Endothelial cell of umbilical vein (primary cell): ENCODE measurements around the gene SIRT2. TPM values are rescaled to one million over a fixed set of nuclear protein-coding genes. Genes with fewer than 3 reads are reported as not detected.

Experiments used
- BruUV-seq: library from RNA; stranded (reverse); fragments of 400-500 nt; replicated peaks from 2 replicates; lab custom pipeline; 2021; lab: Mats Ljungman, UMichigan
- CTCF ChIA-PET: fragments of 300-600, 350-600 bp; sonication (Branson Sonifier 250); formaldehyde crosslinking; loops from one replicate; lab custom pipeline; 2021; ENCODE audit warnings: antibody characterized with exemption, inconsistent platforms; lab: Charles Lee
- POLR2A ChIA-PET: fragments of 300-600, 350-600 bp; sonication (Branson Sonifier 250); formaldehyde crosslinking; loops from one replicate; lab custom pipeline; 2021; ENCODE audit warnings: antibody characterized with exemption, inconsistent platforms; lab: Charles Lee
- DNase-seq: peaks from one replicate; pipeline ENCODE4 v3.0.0-alpha.2; 2011; ENCODE audit warnings: low read depth, low spot score
- FAIRE-seq: peaks from 2 replicates; lab custom pipeline; 2011; peaks lifted over from hg19 to GRCh38; lab: Jason Lieb, UNC
- H2AFZ ChIP-seq: 2 replicates; pipeline ENCODE4 v1.6.0; 2012; ENCODE audit warnings: low read depth, low read length, control low read depth, inconsistent platforms
- H3K27ac ChIP-seq: 2 replicates; pipeline ENCODE4 v1.5.1; 2011; ENCODE audit warnings: low read depth, mild to moderate bottlenecking, control low read depth, low read length, moderate library complexity; ENCODE audit not compliant: insufficient read depth
- H3K27me3 ChIP-seq, 2 experiments: 2 replicates each; pipeline versions ENCODE4 v1.6.0 to v1.6.1; 2011; ENCODE audit warnings: low read length in 2 of 2, mixed read lengths in 1 of 2; ENCODE audit not compliant: control insufficient read depth in 2 of 2, insufficient read depth in 2 of 2
- H3K36me3 ChIP-seq, 2 experiments: 2 replicates in 1 of 2; 3 replicates in 1 of 2; pipeline ENCODE4 v1.5.1; 2011; ENCODE audit warnings: low read length in 2 of 2, mild to moderate bottlenecking in 1 of 2, moderate library complexity in 1 of 2; ENCODE audit not compliant: control insufficient read depth in 2 of 2, insufficient read depth in 2 of 2; ENCODE audit errors: extremely low read depth in 1 of 2
- H3K4me1 ChIP-seq: 3 replicates; pipeline ENCODE4 v1.5.1; 2011; ENCODE audit warnings: mild to moderate bottlenecking, low read length; ENCODE audit not compliant: control insufficient read depth, insufficient read depth; ENCODE audit errors: extremely low read depth
- H3K4me2 ChIP-seq: 2 replicates; pipeline ENCODE4 v1.6.1; 2011; ENCODE audit warnings: low read length, control low read depth, mixed read lengths; ENCODE audit not compliant: insufficient read depth
- H3K4me3 ChIP-seq, 3 experiments: fragments of 200-600 bp in 1 of 3; sonication (generic), shearing (Covaris generic) in 1 of 3; replicated peaks in 1 of 3; 2 replicates each; pipeline ENCODE4 v1.5.1; 2011 to 2016; ENCODE audit warnings: control low read depth in 3 of 3, low read length in 3 of 3, mild to moderate bottlenecking in 2 of 3, inconsistent platforms in 1 of 3, low read depth in 1 of 3, moderate library complexity in 1 of 3; ENCODE audit not compliant: insufficient read depth in 1 of 3
- H3K79me2 ChIP-seq: 2 replicates; pipeline ENCODE4 v1.6.0; 2012; ENCODE audit warnings: low read length, inconsistent platforms; ENCODE audit not compliant: control insufficient read depth, insufficient read depth
- H3K9ac ChIP-seq: replicated peaks from 2 replicates; pipeline ENCODE3; 2011; ENCODE audit warnings: low read length, control low read depth; ENCODE audit not compliant: insufficient read depth; ENCODE audit errors: extremely low read depth
- H3K9me1 ChIP-seq: replicated peaks from 3 replicates; pipeline ENCODE4 v1.6.0; 2011; ENCODE audit warnings: mild to moderate bottlenecking, low read length; ENCODE audit not compliant: control insufficient read depth, insufficient read depth; ENCODE audit errors: extremely low read depth
- H3K9me3 ChIP-seq: replicated peaks from 2 replicates; pipeline ENCODE4 v1.5.1; 2012; ENCODE audit warnings: low read length, inconsistent platforms; ENCODE audit not compliant: control insufficient read depth, insufficient read depth
- H4K20me1 ChIP-seq: replicated peaks from 2 replicates; pipeline ENCODE3; 2011; ENCODE audit warnings: mild to moderate bottlenecking, low read length; ENCODE audit not compliant: control insufficient read depth, insufficient read depth; ENCODE audit errors: extremely low read depth
- GATA2 ChIP-seq: IDR thresholded peaks from 2 replicates; pipeline ENCODE4 v1.7.0; 2011; ENCODE audit warnings: low read depth, mild to moderate bottlenecking, moderate library complexity, mixed read lengths, low read length; ENCODE audit not compliant: insufficient read length, insufficient read depth
- JUN ChIP-seq: IDR thresholded peaks from 2 replicates; pipeline ENCODE4 v1.6.1; 2011; ENCODE audit warnings: borderline replicate concordance, low read depth; ENCODE audit not compliant: insufficient read length, insufficient read depth
- MYC ChIP-seq: IDR thresholded peaks from one replicate; pipeline ENCODE4 v1.6.1; 2011; ENCODE audit warnings: mild to moderate bottlenecking, low read depth, low read length
- POLR2A ChIP-seq: IDR thresholded peaks from 2 replicates; pipeline ENCODE4 v1.6.1; 2012; ENCODE audit warnings: low read depth, mild to moderate bottlenecking, control low read depth, low read length
- POLR2AphosphoS5 ChIP-seq: IDR thresholded peaks from 2 replicates; pipeline ENCODE4 v1.6.1; 2012; ENCODE audit warnings: low read depth, mild to moderate bottlenecking, control low read depth, low read length, moderate library complexity; ENCODE audit not compliant: insufficient read depth
- dilution Hi-C: fragments of 300-500 bp; cut with MboI; formaldehyde crosslinking; loops from one replicate; pipeline ENCODE4 v1.15.0; 2019; ENCODE audit warnings: low sequenced_read_pairs; ENCODE audit not compliant: extremely low pct_ligation_motif_present
- intact Hi-C: fragments of 100-400 bp; cut with micrococcal nuclease; formaldehyde crosslinking; loops from one replicate; pipeline ENCODE4 v1.10.0; 2022
- polyA plus RNA-seq, 4 experiments: library from polyadenylated mRNA; depleted of rRNA in 3 of 4; stranded (reverse) in 3 of 4; unstranded in 1 of 4; fragments of >200 nt; gene quantifications; 2 replicates each; pipeline versions ENCODE4 v1.2.1 to v1.2.3, GENCODE V29; 2011 to 2012; ENCODE audit warnings: missing spikeins in 1 of 4
- total RNA-seq: library from RNA; stranded (reverse); gene quantifications from 2 replicates; pipeline ENCODE4 v1.2.3, GENCODE V29; 2021
- TF ChIP-seq, protein P1 (sequence below): IDR thresholded peaks from 2 replicates; pipeline ENCODE4 v1.6.1; 2011; ENCODE audit not compliant: insufficient read depth, insufficient read length
- TF ChIP-seq, protein P2 (sequence below), 2 donors: IDR thresholded peaks; 1 replicate in 1 of 2; 2 replicates in 1 of 2; pipeline ENCODE4 v1.5.1; 2011; ENCODE audit warnings: low read length in 2 of 2, mild to moderate bottlenecking in 2 of 2, moderate library complexity in 2 of 2, control low read depth in 1 of 2, inconsistent platforms in 1 of 2, low read depth in 1 of 2; ENCODE audit not compliant: insufficient read depth in 1 of 2; ENCODE audit errors: extremely low read depth in 1 of 2

SIRT2 gene
- total and polyA plus RNA-seq, 2 donors (not counting 3 experiments of a cell fraction or from before 2014, with no cell fraction given), result 47.6 to 72.5 TPM

DNA sequence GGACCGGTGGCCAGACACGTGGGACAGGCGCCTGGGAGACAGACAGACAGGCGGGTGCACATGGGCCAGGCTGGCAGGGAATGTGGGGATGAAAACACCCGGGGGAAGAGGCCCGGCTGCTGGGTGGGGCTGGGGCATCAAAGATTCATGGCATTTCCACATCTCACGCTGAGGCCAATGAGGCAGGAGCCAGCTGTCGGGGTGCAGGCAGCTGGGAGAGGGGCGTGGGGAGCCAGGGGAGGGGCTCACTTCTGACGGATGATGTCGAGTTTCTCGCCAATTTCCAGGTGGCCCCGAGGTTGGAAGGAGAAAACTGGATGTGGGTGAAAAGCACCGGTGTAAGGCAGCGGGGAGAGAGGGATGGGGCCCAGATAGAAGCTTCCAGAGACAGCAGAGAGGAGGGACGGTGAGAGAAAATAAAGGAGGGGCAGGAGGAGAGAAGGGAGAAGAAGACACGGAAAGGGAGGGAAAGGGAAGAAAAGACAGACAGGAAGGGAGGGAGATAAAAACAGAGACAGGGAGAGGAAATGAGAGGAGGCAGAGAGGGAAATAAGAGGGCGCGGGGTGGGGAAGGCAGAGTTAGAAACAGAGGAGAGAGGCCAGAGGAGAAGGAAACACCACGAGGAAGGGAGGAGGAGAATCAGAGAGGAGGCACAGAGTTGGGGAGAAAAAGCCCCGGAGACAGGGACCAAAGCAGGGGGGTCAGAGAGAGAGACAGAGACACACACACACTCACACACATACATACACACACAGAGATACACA lies 20.6 kb upstream of the SIRT2 start:
- CTCF ChIA-PET, result interaction anchor here (1.1 kb wide), 1 partner anchor 32 kb away, joined by 3 read pairs; no protein-coding TSS in a partner anchor
- TF ChIP-seq GATA2 (no peak), POLR2AphosphoS5 (no peak), POLR2A (no peak), MYC (no peak), JUN (no peak)
- TF ChIP-seq, protein P1, sequence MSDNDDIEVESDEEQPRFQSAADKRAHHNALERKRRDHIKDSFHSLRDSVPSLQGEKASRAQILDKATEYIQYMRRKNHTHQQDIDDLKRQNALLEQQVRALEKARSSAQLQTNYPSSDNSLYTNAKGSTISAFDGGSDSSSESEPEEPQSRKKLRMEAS, result no peak
- TF ChIP-seq, protein P2, sequence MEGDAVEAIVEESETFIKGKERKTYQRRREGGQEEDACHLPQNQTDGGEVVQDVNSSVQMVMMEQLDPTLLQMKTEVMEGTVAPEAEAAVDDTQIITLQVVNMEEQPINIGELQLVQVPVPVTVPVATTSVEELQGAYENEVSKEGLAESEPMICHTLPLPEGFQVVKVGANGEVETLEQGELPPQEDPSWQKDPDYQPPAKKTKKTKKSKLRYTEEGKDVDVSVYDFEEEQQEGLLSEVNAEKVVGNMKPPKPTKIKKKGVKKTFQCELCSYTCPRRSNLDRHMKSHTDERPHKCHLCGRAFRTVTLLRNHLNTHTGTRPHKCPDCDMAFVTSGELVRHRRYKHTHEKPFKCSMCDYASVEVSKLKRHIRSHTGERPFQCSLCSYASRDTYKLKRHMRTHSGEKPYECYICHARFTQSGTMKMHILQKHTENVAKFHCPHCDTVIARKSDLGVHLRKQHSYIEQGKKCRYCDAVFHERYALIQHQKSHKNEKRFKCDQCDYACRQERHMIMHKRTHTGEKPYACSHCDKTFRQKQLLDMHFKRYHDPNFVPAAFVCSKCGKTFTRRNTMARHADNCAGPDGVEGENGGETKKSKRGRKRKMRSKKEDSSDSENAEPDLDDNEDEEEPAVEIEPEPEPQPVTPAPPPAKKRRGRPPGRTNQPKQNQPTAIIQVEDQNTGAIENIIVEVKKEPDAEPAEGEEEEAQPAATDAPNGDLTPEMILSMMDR (IDR thresholded peaks at IDR 0.05; ENCODE audit: extremely low read depth in 1 of 2, insufficient read depth in 1 of 2, low read depth in 1 of 2, low read length in 2 of 2), result no peak
- intact Hi-C loops (no loop called here), dilution Hi-C loops (no loop called here)
- Histone ChIP-seq H4K20me1 (no peaks in the 10 kb centered on the region), H3K9me1 (no peaks in the 10 kb centered on the region), H3K9ac (no peak overlapping the region), H3K79me2 (no peaks in the 10 kb centered on the region), H3K36me3 (peaks cover 4% of the 10 kb centered on the region in 2 experiments), H3K9me3 (no peaks in the 10 kb centered on the region), H3K4me3 (no peak overlapping the region), H3K27me3 (no peaks in the 10 kb centered on the region), H2AFZ (no peak overlapping the region), H3K4me1 (no peaks in the 10 kb centered on the region), H3K27ac (no peak overlapping the region), H3K4me2 (no peak overlapping the region)
- POLR2A ChIA-PET, result no interaction called here
- FAIRE-seq, result no peak
- BruUV-seq, result no TSS peak
- no peak for DNase-seq
